ENCODE data around the gene AIRE.

DNA sequence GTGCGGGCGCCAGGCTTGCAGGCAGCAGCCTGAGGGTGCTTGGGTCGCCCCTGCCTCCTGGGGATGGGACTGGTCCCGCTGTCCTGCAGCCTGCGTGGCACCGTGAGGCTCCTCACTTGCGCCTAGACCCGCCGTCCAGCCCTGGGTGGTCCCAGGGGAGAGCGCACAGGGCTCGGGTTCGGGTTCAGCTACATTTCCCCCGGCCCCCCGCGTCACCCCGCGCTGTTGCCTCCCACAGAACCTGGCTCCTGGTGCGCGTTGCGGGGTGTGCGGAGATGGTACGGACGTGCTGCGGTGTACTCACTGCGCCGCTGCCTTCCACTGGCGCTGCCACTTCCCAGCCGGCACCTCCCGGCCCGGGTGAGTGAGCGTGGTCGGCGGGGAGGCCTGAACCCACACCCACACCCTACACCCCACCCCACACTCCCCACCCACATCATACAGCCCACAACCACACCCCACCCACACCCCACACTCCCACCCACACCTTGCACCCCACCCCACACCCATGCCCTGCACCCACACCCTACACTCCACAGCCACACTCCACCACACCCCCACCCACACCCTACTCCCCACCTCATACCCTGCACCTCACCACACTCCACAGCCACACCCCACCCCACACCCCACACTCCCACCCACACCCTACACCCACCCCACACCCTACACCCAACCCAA, 8.0 kb downstream of the AIRE start:
- TF ChIP-seq EZH2 (IDR thresholded peaks at IDR 0.05; ENCODE audit: borderline replicate concordance, low read depth, low read length, severe bottlenecking) = no peak
- TF ChIP-seq, protein P1, sequence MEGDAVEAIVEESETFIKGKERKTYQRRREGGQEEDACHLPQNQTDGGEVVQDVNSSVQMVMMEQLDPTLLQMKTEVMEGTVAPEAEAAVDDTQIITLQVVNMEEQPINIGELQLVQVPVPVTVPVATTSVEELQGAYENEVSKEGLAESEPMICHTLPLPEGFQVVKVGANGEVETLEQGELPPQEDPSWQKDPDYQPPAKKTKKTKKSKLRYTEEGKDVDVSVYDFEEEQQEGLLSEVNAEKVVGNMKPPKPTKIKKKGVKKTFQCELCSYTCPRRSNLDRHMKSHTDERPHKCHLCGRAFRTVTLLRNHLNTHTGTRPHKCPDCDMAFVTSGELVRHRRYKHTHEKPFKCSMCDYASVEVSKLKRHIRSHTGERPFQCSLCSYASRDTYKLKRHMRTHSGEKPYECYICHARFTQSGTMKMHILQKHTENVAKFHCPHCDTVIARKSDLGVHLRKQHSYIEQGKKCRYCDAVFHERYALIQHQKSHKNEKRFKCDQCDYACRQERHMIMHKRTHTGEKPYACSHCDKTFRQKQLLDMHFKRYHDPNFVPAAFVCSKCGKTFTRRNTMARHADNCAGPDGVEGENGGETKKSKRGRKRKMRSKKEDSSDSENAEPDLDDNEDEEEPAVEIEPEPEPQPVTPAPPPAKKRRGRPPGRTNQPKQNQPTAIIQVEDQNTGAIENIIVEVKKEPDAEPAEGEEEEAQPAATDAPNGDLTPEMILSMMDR (IDR thresholded peaks at IDR 0.05; ENCODE audit: borderline replicate concordance, extremely low read depth, low read length, poor library complexity, severe bottlenecking) = no peak
